ENCODE measurements around the gene AQP5.

DNA sequence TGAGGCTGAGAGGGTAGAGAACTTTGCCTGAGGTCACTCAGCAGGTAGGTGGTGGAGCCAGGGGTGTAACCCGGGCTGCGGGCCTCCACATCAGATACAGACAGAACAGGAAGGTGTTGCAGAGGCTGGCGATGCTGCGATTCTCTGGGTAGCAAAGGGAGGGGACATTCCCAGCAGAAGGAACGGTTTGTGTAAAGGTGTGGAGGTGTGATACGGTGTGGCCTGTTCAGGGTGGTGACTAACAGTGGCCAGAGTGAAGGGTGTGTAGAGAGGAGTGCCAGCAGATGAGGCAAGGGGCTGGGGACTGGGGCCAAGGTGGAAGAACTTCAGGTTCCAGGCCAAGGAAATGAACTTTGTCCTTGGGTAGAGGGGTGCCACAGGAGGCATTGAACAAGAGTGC lies 39.7 kb upstream of the AQP5 start:
- TF ChIP-seq, protein P1, sequence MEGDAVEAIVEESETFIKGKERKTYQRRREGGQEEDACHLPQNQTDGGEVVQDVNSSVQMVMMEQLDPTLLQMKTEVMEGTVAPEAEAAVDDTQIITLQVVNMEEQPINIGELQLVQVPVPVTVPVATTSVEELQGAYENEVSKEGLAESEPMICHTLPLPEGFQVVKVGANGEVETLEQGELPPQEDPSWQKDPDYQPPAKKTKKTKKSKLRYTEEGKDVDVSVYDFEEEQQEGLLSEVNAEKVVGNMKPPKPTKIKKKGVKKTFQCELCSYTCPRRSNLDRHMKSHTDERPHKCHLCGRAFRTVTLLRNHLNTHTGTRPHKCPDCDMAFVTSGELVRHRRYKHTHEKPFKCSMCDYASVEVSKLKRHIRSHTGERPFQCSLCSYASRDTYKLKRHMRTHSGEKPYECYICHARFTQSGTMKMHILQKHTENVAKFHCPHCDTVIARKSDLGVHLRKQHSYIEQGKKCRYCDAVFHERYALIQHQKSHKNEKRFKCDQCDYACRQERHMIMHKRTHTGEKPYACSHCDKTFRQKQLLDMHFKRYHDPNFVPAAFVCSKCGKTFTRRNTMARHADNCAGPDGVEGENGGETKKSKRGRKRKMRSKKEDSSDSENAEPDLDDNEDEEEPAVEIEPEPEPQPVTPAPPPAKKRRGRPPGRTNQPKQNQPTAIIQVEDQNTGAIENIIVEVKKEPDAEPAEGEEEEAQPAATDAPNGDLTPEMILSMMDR (conservative IDR thresholded peaks at IDR 0.05; ENCODE audit: low read length), result no peak
- no peak for TF ChIP-seq EZH2phosphoT487 (IDR thresholded peaks at IDR 0.05; ENCODE audit: borderline replicate concordance, low read depth, low read length)
